GM21360 (cell line): ENCODE data around the gene LZTS2.
A peak's percentile ranks its signal among the peaks of the same experiment; 100 is the strongest.

Experiments used
- ATAC-seq: cut with Tn5 transposase; IDR thresholded peaks from one replicate; pipeline ENCODE4 v1.9.1; 2021; ENCODE audit warnings: mild to moderate bottlenecking, moderate library complexity; ENCODE audit not compliant: unreplicated experiment

The LZTS2 gene

DNA sequence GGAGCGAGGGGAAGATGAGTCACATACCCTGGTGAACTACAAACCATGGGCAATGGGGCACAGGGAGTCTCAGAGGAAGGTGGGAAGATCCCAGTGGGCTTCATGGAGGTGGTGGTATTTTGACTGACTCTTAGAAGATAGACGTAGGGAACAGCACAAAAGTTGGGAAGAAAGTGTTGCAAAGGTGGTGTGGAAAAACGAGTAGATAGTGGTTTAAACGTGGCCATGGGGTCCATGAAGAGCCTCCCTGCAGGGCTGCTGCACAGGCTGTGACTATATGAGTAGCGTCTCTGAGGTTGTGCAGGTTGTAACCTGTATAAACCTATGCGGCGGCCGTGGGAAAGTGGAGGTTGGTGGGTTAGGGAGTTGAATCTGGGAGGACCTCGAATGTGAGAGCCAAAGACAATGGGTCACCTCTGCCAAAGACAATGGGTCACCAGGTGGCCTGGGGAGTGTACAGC is 13.8 kb downstream of the LZTS2 start:
- ATAC-seq = no peak

DNA sequence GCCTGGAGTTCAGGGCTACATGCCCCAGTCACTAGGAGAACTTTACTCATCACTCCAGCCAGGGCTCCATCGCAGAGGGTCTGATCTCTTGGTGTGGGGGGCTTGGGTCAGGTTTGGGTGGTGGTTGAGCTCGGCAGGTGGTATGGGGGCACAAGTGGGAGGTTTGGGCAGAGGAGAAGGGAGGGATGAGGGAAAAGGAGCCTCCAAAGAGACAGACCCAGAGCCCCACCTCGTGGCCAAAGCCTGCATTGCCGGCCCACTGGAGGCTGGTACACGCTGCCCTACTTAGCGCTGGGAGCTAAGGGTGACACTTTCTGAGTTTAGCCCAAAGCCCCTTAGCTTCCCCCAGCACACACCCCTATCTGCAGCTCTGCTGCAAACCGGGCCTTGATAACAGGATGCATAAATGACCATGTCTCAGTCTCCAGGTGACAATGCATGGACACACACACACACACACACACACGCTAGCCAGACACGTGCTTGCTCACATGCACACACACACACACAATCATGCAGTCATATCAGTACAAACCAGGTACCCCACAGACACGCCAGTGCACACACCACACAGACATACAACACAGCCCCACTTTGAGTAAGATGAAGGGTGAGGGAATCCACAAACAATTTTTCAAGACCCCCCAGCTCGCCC is 14.7 kb downstream of the LZTS2 start:
- ATAC-seq = no peak

GRCh38 chr10:101014966-101015581 is 15.5 kb downstream of the LZTS2 start:
- no peak for ATAC-seq

- no peak for ATAC-seq
These were observed 16.0 kb downstream of the LZTS2 start for GRCh38 chr10:101015582-101015973.

DNA sequence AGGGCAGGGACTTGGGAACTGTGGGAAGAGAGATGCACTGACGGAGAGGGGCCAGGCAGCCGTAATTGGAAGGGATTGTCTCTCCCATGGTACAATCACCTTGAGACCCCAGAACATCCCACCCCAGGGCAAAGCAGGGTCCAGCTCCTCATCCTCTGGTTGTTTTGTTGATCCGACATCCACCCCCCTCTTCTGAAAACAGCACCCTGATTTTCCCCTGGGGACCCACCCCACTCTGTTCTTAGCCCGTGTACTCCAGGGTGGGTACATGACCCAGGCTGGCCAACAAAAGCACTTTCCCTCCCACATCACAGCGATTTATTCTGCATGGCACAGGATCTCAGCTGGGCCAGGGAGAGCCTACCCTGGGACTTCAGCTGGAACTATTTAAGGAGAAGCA is 17.2 kb downstream of the LZTS2 start:
- ATAC-seq = no peak

GRCh38 chr10:101018118-101018599 is 18.6 kb downstream of the LZTS2 start:
- ATAC-seq = no peak

DNA sequence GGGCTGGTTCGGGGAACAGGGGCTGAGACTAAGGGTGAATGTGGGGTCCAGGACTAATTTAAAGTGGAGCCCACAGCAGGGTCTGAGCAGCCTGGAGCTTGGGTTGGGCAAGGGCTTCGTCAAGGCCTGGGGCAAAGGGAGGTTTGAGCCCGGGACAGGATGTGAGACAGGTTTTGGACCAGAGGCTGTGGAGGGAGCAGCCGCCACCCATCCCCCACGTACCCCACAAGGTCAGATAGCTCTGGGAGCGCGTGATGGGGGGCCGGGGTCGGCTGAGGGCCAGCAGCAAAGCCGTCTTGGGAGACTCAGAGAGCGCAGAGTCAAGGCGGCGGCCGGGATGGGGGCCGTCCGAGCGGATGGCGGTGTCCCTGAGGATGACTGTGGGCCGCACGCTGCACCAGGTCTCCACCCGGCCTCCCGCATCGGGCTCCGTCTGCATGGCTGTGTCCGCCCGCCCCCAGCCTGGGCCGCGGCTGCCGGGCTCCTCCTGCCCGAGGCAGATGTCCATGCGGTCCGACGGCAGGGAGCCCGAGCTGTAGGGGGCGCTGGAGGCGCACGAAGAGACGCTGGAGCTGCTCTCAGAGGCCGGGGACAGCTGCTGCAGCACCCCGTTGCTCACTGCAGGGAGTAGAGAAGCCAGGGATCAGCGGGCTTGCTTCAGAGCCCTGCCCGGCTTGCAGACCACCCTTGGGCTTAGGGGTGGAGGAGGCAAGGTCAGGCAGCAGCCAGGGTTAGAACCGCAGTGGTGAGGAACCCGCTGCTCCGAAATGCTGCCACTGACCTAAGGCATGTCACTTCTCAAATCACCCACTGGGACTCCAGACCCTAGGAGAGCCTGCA is 19.2 kb downstream of the LZTS2 start:
- ATAC-seq = no peak

- no peak for ATAC-seq
These were observed 19.8 kb downstream of the LZTS2 start for GRCh38 chr10:101019440-101019703.

DNA sequence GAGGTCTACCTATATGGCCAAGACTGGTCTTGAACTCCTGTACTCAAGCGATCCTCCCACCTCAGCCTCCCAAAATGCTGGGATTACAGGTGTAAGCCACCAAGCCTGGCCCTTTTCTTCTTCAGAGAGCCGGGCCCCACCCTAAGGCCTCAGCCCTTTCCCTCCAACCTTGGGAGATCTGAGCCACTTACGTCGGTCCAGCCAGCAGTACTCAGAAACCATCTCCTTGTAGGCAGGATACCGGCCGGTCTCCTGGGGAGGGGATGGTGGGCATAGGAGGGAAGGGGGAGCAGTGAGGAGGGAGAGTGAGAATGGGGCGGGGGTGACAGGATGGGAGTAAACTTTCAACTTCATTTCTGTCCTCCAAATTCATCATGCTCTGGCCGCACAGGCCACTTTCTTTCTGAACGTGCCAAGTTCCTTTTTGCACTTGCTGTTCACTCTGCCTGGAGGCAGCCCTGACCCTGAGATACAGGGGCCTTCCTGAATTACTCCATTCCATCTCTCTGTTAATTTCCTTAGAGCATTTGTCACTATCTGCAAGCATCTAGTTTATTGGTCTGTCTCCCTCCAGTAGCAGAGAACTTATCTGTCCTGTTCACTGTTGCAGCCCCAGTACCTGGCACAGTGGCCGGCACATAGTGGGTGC is 20.9 kb downstream of the LZTS2 start:
- no peak for ATAC-seq

GRCh38 chr10:101021239-101021638 is 21.6 kb downstream of the LZTS2 start:
- no peak for ATAC-seq

DNA sequence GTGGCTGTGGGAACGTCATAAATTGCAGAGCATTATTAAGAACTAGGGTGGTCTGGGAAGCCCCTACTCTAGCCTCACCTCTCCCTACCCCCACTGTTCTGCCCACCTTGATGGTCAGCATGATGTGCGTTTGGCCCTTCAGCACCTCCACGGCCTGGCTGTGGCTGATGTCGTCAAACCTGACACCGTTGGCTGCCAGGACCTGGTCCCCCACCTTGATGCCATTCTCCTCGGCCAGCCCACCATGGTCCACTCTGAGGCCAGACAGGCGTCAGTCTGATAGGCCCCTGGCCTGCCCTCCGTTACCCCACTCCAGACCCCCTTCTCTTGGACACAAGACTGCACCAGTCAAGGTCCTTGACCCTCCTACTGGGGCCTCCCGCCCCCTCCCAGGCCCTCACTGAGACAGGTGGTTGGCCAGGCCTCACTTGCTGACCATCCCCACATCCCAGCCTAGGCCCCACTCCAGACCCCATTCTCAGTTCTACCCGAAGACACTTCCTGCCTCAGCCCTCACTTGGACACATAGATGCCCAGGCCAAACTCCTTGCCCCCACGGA is 22.2 kb downstream of the LZTS2 start:
- no peak for ATAC-seq

- ATAC-seq = no peak
These were observed 23.5 kb downstream of the LZTS2 start for GRCh38 chr10:101022967-101023705.

DNA sequence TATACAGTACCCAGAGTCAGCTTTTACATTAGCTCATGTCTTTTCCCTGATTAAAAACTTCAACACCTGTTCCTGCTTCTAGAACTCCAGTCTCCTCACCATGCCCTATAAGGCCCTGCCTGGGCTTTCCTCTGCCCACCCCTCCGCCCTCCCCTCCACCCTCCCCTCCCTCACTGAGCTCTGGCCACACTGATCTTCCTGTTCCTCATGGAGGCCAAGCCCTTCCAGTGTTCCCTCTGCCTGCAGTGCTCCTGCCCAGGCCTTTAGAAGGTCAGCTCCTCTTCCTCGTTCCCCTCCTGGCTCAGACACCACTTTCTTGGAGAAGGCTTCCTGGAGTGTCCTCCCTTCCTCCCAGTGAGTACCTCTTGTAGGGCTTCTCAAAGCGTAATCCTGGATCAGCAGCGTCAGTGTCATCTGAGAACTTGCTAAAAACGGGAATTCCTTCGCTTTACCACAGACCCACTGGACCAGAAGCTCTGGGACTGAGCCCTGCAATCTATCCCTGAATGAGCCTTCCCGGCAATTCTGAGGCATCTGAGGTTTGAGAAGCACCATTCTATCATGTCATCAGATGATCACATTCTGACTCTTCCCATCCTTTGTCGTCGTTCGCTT is 27.6 kb downstream of the LZTS2 start:
- no peak for ATAC-seq

GRCh38 chr10:101028446-101029337 is 29.1 kb downstream of the LZTS2 start:
- no peak for ATAC-seq

GRCh38 chr10:101029520-101030295 is 30.1 kb downstream of the LZTS2 start:
- no peak for ATAC-seq

- no peak for ATAC-seq
These were observed 31.0 kb downstream of the LZTS2 start for GRCh38 chr10:101030496-101031127.

DNA sequence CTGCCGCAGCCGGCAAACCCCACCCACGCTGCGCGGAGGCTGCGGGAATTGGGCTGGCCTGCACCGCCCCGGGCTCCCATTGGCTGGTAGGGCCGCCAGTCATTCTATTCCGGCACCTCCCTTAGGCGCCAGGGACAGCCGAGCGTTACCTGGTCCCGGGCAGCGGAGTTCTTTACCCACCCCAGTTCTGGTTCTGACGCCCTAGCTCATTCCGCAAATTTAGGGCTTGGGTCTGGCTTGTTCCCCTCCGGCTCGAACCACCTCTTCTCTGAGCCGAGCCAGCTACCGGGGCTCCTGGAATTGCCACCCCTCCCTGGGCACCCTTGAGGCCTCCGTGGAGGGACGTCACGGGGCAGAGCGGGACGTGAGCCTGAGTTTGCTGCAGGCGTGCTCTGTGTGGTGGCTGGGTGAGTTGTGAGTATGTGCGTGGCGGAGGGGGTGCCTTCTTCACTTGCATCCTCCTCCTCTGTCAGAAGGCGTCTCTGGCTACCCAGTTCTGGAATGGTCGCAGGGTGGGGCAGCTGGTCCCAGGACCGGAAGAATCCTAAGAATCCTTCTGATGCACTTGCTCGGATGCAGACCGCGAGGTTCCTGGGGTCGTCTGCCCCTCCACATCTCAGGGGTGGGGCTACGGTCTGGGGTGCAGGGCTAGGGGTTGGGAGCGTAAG is 31.7 kb downstream of the LZTS2 start, which contains the start of the genes PDZD7 and SFXN3:
PDZD7 (minus strand) TSS at position 2 of the 668 bp plus-strand sequence. CDS start 910 bp downstream, outside the sequence.
SFXN3 (plus strand) TSS at position 107 of the 668 bp plus-strand sequence. CDS start 3,461 bp downstream, outside the sequence.
- ATAC-seq = peak; percentile 79
